Glomerular endothelial cell (primary cell): ENCODE results near the gene PLPP4. TPM values are rescaled to one million over a fixed set of nuclear protein-coding genes. Genes with fewer than 3 reads are reported as not detected.

ENCODE experiments used
- DNase-seq: peaks from one replicate; pipeline ENCODE4 v3.0.0-alpha.2; 2011; ENCODE audit warnings: low read depth, low spot score; ENCODE audit errors: extremely low read depth
- total RNA-seq: library from RNA; depleted of rRNA; stranded (reverse); fragments of >200 nt; gene quantifications from 2 replicates; pipeline ENCODE4 v1.2.3, GENCODE V29; 2015

The PLPP4 gene
- total RNA-seq, 1 donor from 2014 or later, result 11.1 TPM

DNA sequence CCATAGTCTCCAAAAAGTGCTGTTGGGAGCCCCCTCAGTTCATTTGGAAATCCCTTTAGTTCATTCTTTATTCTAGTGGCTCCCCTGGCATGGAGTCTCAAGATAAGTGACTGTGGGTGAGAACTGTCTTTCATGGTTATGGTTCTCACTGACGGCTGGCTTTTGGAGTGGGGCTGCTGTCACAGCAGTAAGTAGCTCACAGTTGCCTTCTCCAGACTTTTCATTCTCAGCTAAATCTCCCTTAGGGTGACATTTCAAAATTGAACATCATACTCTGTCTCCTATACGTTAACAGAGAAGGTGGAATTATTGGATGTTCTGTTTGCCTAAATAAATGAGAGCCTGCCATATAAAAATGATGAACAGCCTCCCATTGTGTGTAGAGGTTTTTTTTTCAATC is 58.7 kb downstream of the PLPP4 start:
- DNase-seq, result no peak

DNA sequence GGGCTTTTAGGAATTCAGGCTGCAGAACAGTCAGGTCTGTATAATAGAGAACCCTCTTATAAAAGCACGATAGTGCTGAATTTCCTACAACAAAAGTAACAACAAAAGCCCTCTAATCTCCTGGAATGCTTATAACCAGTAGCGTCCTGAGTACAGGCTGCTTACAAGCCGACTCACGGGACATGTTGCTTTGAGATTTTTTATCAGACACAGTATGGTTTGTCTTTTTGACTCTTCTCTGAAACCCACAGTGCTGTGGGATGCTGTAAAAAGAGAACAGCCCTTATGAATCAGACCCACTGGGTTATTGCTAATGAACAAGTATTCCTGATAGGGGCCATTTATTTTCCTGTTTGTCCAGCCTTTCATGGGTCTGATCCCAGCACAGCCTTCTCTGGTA is 59.4 kb downstream of the PLPP4 start:
- DNase-seq, result no peak

DNA sequence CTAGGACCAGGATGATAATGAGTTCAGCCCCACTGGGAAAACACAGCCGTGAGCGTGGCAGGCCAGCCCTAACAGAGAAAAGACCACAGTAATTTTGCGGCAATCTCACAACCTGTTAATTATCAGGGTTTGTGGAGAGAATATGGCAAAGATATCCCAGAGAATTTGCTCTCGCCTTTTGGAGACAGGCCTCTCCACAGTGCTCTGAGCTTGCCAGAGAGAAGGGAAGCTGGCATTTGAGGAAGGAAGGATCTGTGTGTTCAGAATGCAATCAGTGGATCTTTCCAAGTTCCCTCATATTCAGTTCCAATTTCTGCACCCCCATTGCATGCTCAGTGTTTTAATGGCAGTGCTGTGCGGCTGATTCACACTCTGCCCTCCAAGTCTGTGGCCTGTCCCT is 60.2 kb downstream of the PLPP4 start:
- DNase-seq, result no peak

DNA sequence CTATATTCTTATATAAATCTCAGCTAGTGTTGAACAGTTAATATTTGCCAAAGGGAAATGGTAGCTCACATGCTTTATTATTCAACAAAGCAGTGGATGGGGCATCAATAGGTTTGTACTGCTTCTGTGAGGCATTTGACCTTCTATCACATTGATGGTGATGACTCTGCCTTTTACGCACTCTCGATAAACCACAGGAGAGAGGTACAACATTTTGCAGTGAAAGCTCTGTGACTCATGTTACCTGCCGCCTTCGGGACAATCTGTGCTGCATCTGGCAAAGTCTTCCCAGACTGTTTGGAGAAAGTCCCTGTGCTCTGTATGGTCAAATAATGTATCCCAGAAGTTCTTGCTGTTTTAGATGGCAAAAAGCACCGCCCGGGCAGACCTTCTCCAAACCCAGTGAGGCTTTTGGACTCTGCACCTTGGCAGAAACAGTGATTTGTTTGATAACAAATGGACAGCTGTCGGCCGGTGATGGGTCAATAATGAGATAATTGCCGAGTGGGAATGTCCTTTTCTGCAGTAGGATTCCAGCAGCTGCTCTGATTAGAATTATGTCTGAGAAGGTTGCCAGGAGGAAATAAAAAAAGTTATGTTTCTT is 61.0 kb downstream of the PLPP4 start:
- no peak for DNase-seq

DNA sequence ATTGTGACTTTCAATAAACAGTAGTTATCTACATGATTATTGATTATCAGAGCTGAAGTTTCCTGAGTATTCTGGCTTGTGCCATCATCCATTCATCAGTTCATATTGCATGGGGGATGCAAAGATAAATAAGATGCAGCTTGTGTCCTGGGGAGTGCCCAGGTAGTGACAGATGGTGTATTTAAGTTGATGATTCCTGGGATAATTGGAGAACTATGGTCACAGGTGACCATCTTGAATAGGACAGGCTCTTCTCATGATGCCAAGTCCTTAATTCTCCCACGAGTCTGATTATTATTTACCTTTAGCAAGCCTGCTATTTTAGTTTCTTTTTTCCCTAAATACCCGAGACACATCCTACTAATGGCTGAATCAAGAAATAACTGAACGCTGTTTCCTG is 64.9 kb downstream of the PLPP4 start:
- DNase-seq, result no peak

DNA sequence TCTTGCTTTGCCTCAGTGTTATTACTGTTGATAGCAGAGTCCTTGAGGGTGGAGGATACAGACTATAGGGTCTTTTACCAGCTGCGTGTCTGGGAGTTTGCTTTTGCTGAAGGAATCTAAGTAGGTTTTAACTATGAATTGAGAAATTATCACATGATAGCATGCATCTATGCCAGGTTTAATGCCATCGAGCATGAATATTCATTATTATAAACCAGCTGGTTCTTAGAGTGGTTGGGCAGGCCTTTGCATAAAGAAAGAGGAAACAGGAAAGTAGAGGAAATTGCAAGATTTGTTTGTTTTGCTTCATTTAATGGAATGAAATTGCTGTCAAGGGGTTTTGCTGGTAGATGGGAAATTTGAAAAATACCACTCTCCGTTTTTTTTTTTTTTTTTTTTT is 70.7 kb downstream of the PLPP4 start:
- no peak for DNase-seq

DNA sequence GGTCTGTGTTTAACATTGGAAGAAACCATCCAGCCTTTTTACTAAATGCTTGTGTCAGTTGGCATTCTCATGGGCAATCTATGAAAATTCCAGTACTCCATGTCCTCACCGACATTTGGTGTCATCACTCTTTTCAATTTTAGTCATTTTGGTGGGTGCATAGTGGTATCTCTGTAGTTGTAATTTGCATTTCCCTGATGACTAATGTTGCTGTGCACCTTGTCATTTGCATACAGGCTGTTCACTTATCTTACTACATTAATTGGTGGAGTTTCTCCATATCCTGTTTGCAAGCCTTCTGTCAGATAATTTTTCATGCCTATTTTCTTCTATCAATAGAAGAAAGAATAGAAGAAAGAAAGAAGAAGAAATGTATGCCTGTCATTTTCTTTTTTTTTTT is 73.7 kb downstream of the PLPP4 start:
- no peak for DNase-seq

DNA sequence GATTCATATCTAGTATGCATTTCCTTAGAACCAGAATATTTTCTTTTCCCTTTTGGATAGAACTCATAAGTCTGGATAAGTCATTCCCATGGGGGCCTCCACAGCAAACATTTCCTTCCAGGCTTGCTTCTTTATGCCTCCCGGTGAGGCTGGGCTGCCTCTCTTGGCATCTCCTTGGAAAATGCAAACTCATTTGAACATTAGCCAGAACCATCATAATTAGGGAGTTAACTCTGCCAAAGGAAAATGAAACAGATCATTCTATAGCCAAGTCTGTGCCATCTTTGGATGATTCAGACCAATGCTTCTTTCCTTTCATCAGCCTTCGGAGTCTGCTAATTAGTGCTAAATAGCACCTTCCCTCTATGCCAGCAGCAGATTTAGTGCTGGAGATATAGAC is 81.1 kb downstream of the PLPP4 start:
- no peak for DNase-seq

DNA sequence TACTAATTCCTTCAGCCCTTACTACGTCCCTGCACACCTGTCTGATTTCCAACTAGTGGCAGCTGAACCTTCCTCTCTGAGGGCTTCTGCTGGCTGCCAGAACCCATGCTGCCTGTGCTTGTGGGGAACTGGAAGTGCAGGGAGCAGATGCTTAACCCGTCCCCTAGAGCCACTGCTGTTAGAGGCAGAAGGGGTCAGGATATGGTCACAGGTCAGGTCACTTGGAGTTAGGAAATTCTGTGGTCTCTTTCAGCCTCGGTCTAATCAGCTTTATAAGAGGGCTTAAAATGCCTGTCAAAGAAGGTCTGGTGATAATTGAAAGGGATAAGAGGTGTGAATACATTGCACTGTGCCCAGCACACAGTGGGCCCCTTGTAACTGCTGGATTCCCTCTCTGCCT is 82.0 kb downstream of the PLPP4 start:
- no peak for DNase-seq

DNA sequence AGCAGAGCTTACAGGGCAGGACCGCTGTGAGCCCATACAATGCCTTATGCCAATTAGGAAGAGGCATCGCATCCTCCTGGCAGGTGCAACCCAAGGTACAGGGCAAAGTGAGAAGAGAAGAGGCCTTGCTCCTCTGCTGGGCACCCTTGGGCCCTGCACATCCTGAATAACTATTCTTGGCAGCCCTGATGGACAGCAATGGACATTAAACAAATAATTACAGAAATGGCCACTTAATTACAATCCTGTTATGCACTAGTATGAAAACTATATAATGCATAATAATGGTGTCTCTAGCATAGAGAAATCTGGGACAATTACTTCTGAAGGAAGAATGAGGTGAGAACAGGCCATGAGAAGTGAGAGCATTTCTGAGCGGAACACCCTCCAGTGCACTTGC is 83.5 kb downstream of the PLPP4 start:
- no peak for DNase-seq

DNA sequence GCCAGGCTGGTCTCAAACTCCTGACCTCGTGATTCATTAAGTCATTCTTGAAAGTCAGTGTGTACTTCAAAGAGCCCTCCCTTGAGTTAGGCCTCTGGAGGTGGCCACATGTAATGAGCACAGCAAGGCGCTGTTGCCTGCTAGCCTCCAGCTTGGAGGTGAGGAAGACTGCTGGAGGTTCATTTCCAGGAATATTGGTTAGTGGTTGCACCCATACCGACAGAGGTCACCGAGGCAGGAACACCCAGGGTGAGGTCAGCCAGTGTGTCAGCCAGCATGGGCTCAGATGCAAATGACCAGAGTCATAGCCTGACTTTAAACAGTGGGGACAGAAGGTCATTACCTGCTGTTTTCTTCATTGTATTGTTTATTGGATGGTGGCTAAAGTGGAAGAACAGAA is 85.0 kb downstream of the PLPP4 start:
- no peak for DNase-seq

DNA sequence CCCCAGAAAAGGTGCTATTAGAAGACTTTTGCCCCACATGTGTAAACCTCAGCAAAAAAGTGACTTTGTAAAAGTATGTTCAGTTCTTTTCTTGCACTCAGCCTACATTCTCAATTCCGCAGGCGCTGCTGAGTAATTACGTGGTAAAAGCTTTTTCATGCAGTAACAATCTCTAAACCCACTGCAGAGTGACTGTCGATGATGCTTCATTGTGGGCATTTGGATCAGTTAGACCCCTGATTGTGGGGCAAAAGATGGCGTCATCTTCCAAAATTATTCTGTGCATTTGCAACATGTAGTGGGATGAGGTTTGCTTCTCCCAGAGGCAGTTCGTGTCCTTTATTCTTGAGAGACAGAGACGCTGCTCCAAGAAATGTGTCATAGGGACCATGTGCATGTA is 85.6 kb downstream of the PLPP4 start:
- DNase-seq, result no peak

DNA sequence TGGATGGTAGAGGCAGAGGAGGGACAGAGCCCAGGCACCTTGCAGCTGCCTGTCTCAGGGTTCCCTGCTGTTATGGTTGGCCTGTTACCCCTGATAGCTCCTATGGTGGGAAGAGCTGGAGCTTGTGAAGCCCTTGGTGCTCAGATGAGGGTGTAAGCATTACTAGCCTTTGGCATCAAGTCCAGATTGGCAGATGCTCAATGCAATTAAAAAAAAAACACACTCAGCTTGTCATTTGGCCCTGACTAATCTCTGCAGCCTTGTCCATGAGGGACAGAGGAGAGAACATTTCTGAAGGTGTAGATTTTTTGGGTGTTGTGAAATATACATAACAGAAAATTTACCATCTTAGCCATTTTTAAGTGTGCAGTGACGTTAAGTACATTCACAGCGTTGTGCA is 86.3 kb downstream of the PLPP4 start:
- no peak for DNase-seq

DNA sequence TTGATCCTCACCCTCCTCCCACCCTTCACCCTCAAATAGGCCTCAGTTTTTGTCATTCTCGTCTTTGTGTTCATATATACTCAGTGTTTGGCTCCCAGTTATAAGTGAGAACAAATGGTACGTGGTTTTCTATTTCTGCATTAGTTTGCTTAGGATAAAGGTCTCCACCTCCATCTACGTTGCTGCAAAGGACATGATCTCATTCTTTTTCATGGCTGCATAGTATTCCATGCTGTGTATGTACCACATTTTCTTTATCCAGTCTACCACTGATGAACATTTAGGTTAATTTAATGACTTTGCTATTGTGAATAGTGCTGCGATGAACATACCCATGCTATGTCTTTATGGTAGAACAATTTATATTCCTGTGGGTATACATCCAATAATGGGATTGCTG is 91.2 kb downstream of the PLPP4 start:
- DNase-seq, result no peak

DNA sequence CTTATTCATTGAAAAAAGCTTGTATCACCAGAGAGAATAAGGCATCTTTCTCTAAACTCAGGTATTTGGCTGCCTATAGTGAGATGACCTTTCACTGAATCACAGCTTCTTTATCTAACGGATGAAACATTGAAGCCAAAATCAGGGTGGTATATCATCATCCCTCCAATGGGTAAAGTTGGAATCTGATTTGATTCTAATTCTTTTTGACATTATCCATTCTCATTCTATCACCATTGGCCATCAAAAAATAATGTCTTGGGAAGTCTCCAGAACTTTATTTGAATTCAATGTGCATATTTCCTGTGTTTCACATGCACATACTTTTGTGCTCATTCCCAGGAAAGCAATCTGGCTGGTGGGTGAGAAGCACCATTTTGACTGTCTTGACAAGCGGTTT is 95.2 kb downstream of the PLPP4 start:
- DNase-seq, result no peak

DNA sequence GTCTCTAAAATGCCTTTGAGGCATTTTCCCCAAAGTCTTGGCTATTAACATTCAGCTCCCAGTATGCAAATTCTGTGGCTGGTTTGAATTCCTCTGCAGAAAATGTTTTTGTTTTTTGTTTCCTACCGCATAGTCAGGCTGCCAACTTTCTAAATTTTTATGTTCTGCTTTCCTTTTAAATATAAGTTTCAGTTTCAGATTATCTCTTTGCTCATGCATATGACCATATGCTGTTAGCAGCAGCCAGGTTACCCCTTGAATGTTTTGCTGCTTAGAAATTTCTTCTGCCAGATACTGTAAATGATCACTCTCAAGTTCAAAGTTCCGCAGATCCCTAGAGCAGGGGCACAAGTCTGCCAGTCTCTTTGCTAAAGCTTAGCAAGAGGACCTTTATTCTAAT is 96.9 kb downstream of the PLPP4 start:
- no peak for DNase-seq

DNA sequence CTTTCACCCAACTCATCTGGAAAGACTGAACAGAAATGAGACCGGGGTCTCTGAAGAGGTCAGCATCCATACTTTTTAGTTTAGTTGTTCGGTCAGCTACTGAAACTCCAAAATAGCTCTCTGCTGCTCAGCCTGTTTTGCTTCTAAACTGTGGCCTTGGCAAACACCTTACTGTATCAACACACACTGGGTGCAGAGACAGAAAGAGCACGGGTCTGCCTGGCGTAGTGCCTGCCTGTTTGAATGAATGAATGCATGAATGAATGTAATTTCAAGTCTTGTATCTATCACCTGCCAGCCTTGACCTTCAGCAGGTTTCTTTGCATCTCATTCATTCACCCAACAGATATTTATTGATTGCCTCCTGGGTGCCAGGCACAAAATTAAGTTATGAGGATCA is 98.4 kb downstream of the PLPP4 start:
- DNase-seq, result no peak

DNA sequence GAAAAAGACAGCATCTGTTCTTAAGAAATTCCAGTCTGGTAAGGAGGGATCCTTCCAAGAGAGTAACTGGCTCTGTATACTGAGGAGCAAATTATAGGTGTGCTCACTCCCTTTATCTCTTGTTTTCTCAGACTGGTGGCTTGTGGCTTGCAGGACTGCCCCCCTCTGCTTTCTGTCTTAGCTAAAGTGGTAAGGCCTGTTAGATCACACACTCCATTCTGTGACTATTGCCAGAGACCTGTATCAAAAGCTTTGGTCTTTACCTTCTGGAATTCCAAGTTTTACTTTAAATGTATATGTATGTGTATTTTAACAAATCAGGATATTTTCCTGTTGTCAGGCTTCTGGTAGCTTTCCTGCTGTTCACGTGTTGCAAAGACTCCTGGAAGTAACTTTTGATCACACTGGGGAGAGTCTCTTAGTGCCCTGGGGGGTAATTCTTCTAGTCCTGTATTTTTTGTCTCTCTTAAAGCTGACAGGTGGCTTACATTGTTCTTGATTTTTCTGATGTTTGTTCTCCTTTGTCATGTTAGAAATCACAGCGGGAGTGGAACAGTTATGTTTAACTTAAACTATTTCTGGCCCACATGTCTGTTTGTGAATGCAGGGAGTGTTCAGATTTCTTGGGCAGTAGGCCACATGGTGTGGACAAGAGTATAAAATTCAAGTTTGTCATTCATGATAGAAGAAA is 99.0 kb downstream of the PLPP4 start:
- DNase-seq, result no peak

DNA sequence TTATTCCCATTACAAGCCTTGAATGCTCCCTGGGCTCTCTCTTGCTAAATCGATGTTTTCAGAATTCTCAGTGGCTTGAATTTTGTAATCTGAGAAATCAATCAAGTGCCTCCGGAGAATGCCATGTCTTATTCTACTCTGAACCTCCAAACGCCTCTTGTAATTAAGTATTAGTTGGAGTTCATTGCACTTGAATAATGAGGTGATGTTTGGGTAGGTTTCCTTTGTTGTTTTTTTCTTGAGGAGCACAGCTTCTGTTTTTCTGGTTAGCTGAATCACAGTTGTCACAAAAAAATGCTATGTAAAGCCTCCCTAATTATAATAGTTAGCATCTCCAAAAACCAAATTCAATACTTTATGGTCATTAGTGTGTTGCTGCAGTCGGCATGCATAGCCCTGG is 100.3 kb downstream of the PLPP4 start:
- DNase-seq, result no peak

DNA sequence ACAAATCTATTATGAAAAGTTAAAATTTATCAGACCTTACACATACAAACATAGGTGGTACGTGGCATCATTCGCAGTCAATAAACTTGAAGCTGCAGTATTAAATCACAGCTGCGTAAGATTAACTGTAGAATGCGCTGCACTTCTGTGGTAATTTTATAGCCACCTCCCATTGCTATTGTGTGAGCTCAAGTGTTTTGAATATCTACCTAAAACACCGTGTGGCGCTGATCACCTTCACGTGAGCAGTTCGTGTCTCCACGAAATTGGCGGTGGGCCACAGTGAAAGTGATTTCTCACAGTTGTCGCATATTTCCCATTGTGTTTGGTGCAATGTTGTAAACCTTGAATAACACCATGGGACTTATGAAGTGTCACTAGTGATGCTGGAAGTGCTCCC is 102.8 kb downstream of the PLPP4 start:
- DNase-seq, result no peak

DNA sequence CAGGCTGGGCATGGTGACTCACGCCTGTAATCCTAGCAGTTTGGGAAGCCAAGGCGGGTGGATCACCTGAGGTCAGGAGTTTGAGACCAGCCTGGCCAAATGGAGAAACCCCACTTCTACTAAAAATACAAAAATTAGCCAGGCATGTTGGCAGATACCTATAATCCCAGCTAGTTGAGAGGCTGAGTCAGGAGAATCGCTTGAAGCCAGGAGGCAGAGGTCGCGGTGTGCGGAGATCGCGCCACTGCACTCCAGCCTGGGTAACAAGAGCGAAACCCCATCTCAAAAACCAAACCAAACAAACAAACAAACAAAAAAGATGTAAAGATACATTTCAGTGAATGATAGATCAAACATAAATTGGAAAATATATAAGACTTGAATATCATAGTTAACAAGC is 105.9 kb downstream of the PLPP4 start:
- DNase-seq, result no peak

DNA sequence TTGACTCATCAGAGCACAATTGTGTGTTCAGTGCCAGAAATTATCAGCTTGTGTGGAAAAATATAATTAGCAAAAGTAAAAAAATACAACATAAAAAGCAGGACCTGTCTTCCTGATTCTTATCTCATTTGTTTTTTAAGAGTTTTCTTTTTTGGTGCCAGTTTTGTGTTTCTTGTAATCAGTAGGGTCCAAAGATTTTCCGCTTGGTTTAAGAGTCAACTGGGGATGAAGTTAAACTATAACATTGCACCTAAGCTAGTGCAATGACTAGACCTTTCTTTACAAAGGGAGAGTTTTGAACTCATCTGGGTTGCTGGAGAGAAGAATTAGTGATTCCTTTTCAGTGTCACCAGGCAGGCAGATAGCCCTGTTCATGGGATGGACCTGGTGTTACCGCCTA is 113.4 kb downstream of the PLPP4 start:
- no peak for DNase-seq

DNA sequence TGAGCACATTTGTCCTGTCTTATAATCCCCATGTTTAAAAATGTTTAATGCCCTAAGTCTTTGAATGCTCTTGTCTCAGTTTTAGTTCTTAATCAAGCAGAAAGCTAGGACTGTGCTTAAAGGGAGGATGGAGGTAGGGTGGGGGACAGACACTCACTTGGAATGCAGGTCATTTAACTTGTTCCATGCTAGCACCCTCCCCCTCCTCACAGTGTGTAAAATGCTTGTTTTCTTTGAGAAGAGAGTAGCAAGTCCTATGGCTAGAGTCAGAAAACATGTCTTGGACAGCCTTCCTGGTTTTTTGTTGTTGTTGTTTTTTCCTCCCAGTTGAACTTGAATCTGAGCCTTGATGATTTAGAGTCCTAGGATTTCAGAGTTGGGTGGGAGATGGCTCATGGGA is 114.2 kb downstream of the PLPP4 start:
- DNase-seq, result no peak
